Spinal cord (tissue), 10 donors: Measurements from ENCODE around the gene NEURL1. TPM values are rescaled to one million over a fixed set of nuclear protein-coding genes. Genes with fewer than 3 reads are reported as not detected.

ENCODE experiments used
- DNase-seq, 6 donors: peaks; one replicate each; pipeline versions ENCODE4 v3.0.0 to v3.0.0-alpha.2; 2013 to 2015; ENCODE audit warnings: low spot score in 6 of 6, low read depth in 4 of 6
- H3K27ac ChIP-seq: one replicate; pipeline ENCODE4 v1.5.1; 2013; ENCODE audit warnings: low read depth, low read length, control low read depth
- H3K27me3 ChIP-seq: one replicate; pipeline ENCODE4 v1.6.1; 2013; ENCODE audit warnings: low read length; ENCODE audit not compliant: control insufficient read depth, insufficient read depth
- H3K36me3 ChIP-seq: one replicate; pipeline ENCODE4 v1.6.1; 2013; ENCODE audit warnings: low read length; ENCODE audit not compliant: control insufficient read depth, insufficient read depth
- H3K4me1 ChIP-seq: one replicate; pipeline ENCODE4 v1.6.1; 2013; ENCODE audit warnings: low read length; ENCODE audit not compliant: control insufficient read depth, insufficient read depth
- H3K4me3 ChIP-seq: one replicate; pipeline ENCODE4 v1.5.1; 2013; ENCODE audit warnings: low read depth, low read length, control low read depth
- H3K9me3 ChIP-seq: one replicate; pipeline ENCODE4 v1.6.1; 2013; ENCODE audit warnings: low read length; ENCODE audit not compliant: control insufficient read depth, insufficient read depth
- WGBS: methylation state at CpG from one replicate; pipeline ENCODE4 v1.1.5; 2013; ENCODE audit warnings: missing lambda C conversion rate; ENCODE audit not compliant: insufficient coverage; 5-methylcytosine and 5-hydroxymethylcytosine counted together
- polyA plus RNA-seq, 2 donors: library from polyadenylated mRNA; unstranded; fragments of 120-200 nt; gene quantifications; one replicate each; pipeline ENCODE4 v1.2.1, GENCODE V29; 2013; ENCODE audit not compliant: insufficient read length in 2 of 2
- total RNA-seq, 2 donors: library from RNA; depleted of rRNA in 1 of 2; stranded (reverse); fragments of 120-200 nt in 1 of 2; fragments of >200 nt in 1 of 2; gene quantifications; one replicate each; pipeline versions ENCODE4 v1.2.3 to v1.2.4, GENCODE V29; 2013 to 2014
- donor health status: healthy.

NEURL1 gene
- total and polyA plus RNA-seq, 4 donors = 7.3 to 34.8 (median 18.2) TPM

- H3K27ac ChIP-seq = no peak overlapping the region
- no peak overlapping the region for H3K4me3 ChIP-seq
- 88% methylated on average over 1 of the region's 2 CpGs for WGBS
- H3K4me1 ChIP-seq = peaks cover 16% of the 10 kb centered on the region
- H3K9me3 ChIP-seq = no peaks in the 10 kb centered on the region
- no peak for DNase-seq
- no peaks in the 10 kb centered on the region for H3K36me3 ChIP-seq
- no peaks in the 10 kb centered on the region for H3K27me3 ChIP-seq
Observed at GRCh38 chr10:103487410-103487708, 6.1 kb upstream of the NEURL1 start.

DNA sequence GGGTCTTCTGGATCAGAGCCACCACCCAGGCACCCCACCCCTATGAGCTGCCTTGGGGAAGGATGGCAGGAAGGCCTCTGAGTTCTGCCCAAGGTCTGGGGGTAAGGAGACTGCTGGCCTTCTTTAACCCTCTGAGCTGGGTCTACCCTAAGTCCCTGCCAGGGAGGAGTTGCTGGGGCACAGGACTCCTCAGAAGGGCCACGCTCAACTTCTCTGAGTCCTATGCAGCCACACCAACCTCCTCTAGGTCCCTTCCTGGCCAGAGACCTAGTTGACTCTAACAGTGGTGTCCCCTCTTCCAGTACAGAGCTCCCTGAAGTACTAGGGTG is 2.6 kb upstream of the NEURL1 start:
- Histone ChIP-seq H3K27me3 (peaks cover 17% of the 10 kb centered on the region), H3K4me1 (peaks cover 27% of the 10 kb centered on the region), H3K9me3 (no peaks in the 10 kb centered on the region), H3K27ac (no peak overlapping the region), H3K36me3 (no peaks in the 10 kb centered on the region), H3K4me3 (no peak overlapping the region)
- WGBS = 83% methylated on average over 1 of the region's 1 CpG
- DNase-seq = no peak

DNA sequence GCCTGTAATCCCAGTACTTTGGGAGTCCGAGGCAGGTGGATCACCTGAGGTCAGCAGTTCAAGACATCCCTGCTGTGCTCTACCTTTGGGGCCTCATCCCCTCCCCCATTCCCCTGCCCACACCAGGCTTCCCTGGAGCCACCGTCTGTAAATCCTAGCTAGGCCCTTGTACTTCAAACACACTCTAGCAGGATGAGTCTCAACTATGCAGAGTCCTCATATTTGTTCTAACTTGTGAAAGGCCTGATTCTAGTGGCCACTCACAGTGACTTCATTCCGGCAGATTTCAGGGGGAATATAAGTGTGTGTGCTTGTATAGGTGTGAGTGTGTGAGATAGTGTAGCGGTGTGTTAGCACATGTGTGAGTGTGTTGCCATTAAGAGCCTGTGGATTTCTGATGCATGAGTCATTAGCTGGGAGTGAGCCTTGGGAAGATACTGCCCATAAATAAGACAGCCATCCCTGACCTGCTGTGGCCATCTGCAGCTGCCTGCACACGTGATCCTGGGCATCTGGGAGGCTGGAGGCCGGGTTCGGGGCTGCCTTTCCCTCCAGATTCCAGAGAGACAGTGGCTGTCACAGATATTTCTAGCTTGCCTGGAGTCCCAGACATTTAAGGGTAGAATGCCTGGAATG is 1.7 kb upstream of the NEURL1 start:
- Histone ChIP-seq H3K36me3 (no peaks in the 10 kb centered on the region), H3K9me3 (no peaks in the 10 kb centered on the region), H3K27me3 (peaks cover 17% of the 10 kb centered on the region), H3K4me3 (no peak overlapping the region), H3K4me1 (peaks cover 27% of the 10 kb centered on the region), H3K27ac (no peak overlapping the region)
- 49% methylated on average over 5 of the region's 7 CpGs for WGBS
- peak in 2 of 6 donors; percentile 52 to 54 for DNase-seq

GRCh38 chr10:103492655-103493261 is 747 bp upstream of the NEURL1 start:
- peaks cover 27% of the 10 kb centered on the region for H3K4me1 ChIP-seq
- H3K9me3 ChIP-seq = no peaks in the 10 kb centered on the region
- no peak overlapping the region for H3K27ac ChIP-seq
- no peak for DNase-seq
- no peaks in the 10 kb centered on the region for H3K36me3 ChIP-seq
- 51% methylated on average over 4 of the region's 5 CpGs for WGBS
- H3K27me3 ChIP-seq = peaks cover 17% of the 10 kb centered on the region
- H3K4me3 ChIP-seq = peak overlapping the region; percentile 41

DNA sequence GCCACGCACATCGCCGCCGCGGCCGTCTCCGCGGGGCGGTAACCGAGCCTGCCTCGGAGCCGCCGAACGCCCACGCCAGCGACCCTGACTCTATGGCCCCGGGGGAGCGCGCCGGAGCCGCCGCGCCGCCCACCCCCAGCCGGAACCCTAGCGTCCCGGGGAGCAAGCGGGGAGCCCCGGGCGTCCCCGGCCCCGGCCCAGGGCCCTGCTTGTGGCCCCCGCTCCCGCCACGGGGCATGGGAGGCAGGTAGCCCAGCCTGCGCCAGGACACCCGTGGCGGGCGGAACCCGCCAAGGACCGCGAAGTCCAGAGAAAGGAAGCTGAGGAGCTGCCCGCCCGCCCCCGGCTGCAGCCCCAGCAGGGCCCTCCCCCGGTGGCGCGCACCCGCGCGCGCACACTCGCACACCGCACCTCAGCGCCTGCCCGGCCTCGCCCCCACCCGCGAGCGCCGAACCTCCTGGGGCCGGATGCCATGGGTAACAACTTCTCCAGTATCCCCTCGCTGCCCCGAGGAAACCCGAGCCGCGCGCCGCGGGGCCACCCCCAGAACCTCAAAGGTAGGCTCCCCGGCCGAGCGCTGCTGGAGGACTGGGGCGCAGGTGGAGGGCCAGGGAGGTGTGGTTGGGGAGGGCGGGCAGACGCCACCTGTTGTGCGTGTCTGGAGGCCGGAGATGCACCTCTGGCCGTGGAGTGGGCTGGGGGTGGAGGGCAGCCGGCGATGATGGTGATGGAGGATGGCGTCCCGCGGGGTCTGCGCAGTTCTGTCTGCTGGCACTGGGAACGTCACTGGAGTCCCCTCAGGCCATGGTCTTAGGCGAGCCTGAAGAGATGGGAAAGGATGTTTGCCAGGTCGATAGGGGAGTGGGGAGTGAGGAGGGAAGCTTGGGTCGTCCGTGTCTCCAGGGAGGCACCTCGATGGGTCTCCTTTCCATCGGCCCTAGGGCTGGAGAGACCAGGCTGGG is 692 bp downstream of the NEURL1 start:
- Histone ChIP-seq H3K4me1 (peaks cover 27% of the 10 kb centered on the region), H3K9me3 (no peaks in the 10 kb centered on the region), H3K27ac (peak overlapping the region; percentile 40), H3K27me3 (peaks cover 17% of the 10 kb centered on the region), H3K4me3 (peak overlapping the region; percentile 57), H3K36me3 (no peaks in the 10 kb centered on the region)
- WGBS = under 1% methylated on average over 79 of the region's 92 CpGs
- DNase-seq = peak in 2 of 6 donors; percentile 54 to 65

DNA sequence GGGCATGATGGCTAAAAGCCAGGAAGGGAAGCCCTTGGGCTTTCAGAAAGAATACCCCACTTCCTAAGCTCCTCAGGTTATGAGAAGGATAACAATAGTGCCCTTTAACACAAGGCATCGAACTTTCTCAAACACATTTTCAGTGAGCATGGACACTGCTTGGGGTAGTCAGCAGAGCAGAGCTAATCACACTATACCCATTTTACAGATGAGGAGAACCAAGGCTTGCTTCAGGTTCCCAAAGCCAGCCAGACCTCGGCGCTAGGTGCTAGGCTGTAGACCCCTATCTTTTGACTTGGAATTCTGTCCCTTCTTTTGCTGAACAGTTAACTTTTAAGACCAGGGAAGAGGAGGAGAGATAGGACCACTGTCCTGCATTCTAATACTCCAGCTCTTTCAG is 1.8 kb downstream of the NEURL1 start:
- Histone ChIP-seq H3K4me1 (peaks cover 27% of the 10 kb centered on the region), H3K27me3 (peaks cover 17% of the 10 kb centered on the region), H3K27ac (no peak overlapping the region), H3K36me3 (no peaks in the 10 kb centered on the region), H3K9me3 (no peaks in the 10 kb centered on the region), H3K4me3 (no peak overlapping the region)
- DNase-seq = no peak
- 100% methylated on average over 2 of the region's 3 CpGs for WGBS

- Histone ChIP-seq H3K4me3 (no peak overlapping the region), H3K27ac (no peak overlapping the region), H3K9me3 (no peaks in the 10 kb centered on the region), H3K36me3 (no peaks in the 10 kb centered on the region), H3K27me3 (peaks cover 17% of the 10 kb centered on the region), H3K4me1 (peaks cover 20% of the 10 kb centered on the region)
- WGBS = 86% methylated on average over 6 of the region's 8 CpGs
- DNase-seq = no peak
Observed at GRCh38 chr10:103497161-103497915, 3.8 kb downstream of the NEURL1 start.

GRCh38 chr10:103498936-103499638 is 5.6 kb downstream of the NEURL1 start:
- no peak overlapping the region for H3K27ac ChIP-seq
- peaks cover 10% of the 10 kb centered on the region for H3K27me3 ChIP-seq
- no peaks in the 10 kb centered on the region for H3K9me3 ChIP-seq
- WGBS = 84% methylated on average over 4 of the region's 5 CpGs
- no peak for DNase-seq
- H3K4me1 ChIP-seq = peaks cover 27% of the 10 kb centered on the region
- no peak overlapping the region for H3K4me3 ChIP-seq
- no peaks in the 10 kb centered on the region for H3K36me3 ChIP-seq

DNA sequence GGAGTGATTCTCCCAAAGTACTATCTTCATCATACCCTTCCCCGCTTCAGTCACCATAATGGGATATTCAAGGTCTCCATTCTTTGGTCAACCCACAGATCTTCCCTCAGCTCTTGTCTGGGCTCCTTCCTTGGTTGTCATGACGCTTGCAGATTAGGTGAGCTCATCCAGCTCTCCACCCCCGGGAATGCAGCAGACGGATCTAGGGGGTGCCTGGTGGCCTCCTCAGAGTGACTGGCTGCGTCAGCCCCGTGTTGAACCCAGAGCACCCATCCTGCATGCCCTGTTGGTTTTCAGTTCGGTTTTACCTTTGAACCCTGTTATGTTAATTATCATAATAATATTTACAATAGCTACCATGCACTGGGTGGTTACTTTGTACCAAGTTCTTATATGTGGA is 6.4 kb downstream of the NEURL1 start:
- Histone ChIP-seq H3K36me3 (no peaks in the 10 kb centered on the region), H3K27me3 (peaks cover 5% of the 10 kb centered on the region), H3K27ac (no peak overlapping the region), H3K9me3 (no peaks in the 10 kb centered on the region), H3K4me3 (no peak overlapping the region), H3K4me1 (peaks cover 20% of the 10 kb centered on the region)
- DNase-seq = no peak
- 40% methylated on average over 4 of the region's 7 CpGs for WGBS
